Glomerular visceral epithelial cell (primary cell): ENCODE measurements around the gene ANGEL1.

Experiments used
- DNase-seq: peaks from one replicate; pipeline ENCODE4 v3.0.0-alpha.2; 2016; ENCODE audit errors: extremely low spot score

The ANGEL1 gene, protein sequence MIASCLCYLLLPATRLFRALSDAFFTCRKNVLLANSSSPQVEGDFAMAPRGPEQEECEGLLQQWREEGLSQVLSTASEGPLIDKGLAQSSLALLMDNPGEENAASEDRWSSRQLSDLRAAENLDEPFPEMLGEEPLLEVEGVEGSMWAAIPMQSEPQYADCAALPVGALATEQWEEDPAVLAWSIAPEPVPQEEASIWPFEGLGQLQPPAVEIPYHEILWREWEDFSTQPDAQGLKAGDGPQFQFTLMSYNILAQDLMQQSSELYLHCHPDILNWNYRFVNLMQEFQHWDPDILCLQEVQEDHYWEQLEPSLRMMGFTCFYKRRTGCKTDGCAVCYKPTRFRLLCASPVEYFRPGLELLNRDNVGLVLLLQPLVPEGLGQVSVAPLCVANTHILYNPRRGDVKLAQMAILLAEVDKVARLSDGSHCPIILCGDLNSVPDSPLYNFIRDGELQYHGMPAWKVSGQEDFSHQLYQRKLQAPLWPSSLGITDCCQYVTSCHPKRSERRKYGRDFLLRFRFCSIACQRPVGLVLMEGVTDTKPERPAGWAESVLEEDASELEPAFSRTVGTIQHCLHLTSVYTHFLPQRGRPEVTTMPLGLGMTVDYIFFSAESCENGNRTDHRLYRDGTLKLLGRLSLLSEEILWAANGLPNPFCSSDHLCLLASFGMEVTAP

GRCh38 chr14:76812422-76813383 lies at the start of gene ANGEL1:
TSS of gene ANGEL1 (minus strand) at chr14:76812882. CDS start at chr14:76812827, 55 bp downstream.
- DNase-seq, result peak; percentile 96

GRCh38 chr14:76861574-76862255 lies 49.0 kb upstream of the ANGEL1 start:
- DNase-seq, result no peak

GRCh38 chr14:76856769-76857168 lies 44.1 kb upstream of the ANGEL1 start:
- DNase-seq, result no peak

GRCh38 chr14:76855066-76855465 lies 42.4 kb upstream of the ANGEL1 start:
- DNase-seq, result no peak

DNA sequence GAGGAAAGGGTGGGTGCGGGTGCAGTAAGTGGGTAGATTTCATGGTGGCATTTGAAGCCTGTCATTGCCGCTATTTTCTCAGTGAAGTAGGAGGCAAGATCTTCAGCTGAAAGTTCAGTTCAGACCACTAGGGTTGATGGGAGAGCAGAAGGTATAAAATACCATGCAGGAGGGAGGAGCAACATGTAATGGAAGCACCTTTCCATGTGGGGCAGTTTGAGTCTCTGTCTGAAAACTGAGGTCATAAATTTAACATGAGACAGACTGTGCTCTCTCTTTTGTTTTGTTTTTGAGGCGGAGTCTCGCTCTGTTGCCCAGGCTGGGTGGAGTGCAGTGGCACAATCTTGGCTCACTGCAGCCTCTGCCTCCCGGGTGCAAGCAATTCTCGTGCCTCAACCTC lies 36.2 kb upstream of the ANGEL1 start:
- no peak for DNase-seq

DNA sequence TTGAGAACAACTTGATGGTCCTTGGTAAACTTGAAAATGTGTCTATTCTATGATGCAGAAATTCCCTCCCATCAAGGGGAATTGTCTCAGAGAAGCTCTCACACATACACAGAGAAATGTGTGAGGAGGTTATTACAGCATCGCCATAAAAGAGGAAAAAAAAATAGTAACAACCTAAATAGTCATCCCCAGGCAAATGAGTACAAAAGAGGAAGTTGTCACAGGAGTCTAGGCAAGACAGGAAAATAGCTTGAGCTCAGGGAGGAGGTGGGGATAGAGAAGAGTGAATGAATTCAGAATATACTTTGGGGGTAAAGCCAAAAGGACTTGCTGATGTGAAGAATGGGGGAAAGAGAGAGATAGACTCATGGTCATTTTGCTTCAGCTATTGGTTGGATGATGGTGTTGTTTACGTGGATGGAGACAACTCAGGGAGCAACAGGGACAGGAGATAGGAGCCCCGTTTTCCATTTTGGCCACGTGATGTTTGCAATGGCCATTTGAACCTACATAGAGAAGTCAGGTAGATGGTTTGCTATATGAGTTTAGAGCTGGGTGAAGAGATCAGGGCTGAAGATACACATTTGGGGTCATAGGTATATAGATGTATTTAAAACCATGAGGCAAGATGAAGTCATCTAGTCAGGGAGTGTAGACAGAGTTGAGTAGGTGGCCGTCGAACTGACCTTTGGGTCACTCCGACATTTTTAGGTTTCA lies 33.8 kb upstream of the ANGEL1 start:
- DNase-seq, result no peak

- no peak for DNase-seq
Observed at GRCh38 chr14:76844223-76844622, 31.5 kb upstream of the ANGEL1 start.

GRCh38 chr14:76842414-76842813 lies 29.7 kb upstream of the ANGEL1 start:
- DNase-seq, result no peak

DNA sequence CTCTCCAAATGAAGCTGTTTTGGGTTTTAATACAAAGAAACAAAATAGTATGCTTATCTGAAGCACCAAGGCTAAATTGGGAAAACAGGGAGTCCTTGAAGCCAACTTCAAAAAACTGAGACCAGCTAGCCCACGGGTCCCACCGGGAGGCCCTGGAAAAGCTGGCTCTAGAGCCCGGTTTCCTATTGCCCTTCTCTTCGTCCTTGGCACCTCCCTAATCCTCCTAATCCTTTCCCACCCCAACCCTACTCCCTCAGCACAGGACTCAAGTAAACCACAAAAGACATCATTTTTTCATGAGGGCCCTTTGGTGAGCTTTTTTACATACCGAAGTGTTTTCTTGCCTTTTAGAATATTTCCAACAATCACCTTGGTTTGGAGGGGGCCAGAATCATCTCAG lies 24.8 kb upstream of the ANGEL1 start:
- DNase-seq, result no peak

DNA sequence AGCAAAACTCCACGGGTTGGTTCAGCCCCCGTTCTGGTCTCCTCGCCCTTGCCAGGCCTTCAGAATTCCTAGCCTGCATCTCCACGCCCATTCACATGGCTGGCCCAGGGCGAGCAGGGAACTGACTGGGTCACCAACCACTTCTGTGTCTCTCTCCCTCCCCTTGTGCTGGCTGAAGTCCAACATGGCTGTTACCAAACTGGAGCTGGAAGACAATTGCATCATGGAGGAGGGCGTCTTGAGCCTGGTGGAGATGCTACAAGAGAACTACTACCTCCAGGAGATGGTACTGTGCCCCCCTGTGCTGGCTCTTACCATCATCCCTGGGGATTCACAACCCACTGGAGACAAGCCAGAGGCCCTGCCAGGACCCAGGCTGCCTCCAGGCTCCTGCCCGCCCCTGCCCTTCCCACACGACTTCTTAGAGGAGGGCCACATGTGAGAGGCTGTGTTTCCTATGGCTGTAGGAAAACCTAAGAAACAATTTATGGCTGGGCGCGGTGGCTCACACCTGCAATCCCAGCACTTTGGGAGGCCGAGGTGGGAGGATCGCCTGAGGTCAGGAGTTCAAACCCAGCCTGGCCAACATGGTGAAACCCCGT lies 23.4 kb upstream of the ANGEL1 start:
- DNase-seq, result no peak

- DNase-seq, result no peak
Observed at GRCh38 chr14:76834241-76834661, 21.6 kb upstream of the ANGEL1 start.

GRCh38 chr14:76833011-76833410 lies 20.3 kb upstream of the ANGEL1 start:
- no peak for DNase-seq

DNA sequence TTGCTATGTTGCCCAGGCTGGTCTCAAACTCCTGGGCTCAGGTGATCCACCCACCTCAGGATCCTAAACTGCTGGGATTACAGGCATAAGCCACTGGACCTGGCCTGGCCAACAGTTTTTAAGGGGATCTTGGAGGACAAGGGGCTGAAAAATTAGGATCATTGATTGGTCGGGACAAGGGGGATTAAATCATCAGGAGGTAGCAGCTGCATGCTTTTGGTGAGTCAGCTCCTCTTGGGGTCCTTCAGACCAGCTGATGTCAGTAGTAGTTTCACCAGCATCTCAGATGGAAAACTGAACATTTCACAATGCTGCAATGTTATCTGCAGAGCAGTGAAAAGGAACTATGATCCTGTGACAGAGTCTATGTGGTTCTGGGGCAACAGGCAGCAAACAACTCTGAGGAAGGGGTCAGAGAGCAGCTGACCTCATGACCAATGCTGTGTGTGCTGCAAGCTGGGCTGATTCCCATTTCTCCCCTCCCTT lies 19.9 kb upstream of the ANGEL1 start:
- no peak for DNase-seq

GRCh38 chr14:76830556-76830955 lies 17.9 kb upstream of the ANGEL1 start:
- no peak for DNase-seq

DNA sequence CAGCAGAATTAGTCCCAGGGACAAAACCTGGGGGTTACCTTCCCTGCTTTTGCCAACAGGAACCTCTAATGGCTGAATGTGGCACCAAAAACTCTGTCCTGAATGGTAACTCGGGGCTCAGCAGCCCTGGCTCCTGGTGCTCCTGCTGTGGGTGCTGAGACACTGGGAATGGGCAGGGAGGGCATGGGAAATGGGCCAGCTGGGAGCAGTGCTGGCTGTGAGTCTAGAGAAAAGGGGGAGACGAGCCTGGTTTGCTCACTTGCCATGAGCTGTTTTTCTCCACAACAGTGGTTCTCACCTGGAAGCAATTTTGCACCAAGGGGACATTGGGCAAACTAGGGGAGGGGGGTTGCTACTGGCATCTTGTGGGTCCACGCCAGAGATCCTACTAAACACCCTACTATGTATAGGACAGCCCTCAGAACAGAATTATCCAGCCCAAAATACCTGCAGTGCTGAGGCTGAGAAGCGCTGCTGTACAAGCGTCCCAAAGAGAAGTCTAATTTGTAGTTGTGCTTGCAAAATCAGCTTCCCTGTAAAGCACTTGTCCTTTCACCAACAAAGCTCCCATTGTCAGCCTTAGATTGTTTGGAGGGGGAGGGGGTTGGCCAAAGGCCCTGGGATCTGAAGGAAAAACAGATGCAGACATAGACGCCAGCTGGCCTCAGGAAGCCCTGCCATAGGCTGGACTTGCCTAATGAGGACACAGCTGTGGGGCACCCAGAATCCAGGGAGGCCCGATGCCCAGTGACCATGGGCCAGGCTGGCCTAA lies 17.2 kb upstream of the ANGEL1 start:
- no peak for DNase-seq

DNA sequence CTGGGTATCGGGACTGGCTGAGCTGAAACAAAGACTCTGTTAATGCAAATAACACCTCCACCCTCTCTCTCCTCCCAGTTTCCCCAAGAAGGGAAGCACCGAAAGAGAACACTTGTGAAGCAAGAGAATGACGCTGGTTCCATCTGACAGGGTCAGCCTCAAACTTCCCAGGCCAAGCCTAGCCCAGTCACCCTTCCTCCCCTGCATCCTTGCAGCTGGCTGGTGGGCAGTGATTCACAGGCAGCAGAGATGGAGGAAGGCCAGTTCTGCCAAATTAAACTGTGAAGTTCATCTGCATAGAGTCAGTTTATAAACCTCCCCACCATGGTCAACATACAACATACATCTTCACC lies 16.3 kb upstream of the ANGEL1 start:
- DNase-seq, result no peak

DNA sequence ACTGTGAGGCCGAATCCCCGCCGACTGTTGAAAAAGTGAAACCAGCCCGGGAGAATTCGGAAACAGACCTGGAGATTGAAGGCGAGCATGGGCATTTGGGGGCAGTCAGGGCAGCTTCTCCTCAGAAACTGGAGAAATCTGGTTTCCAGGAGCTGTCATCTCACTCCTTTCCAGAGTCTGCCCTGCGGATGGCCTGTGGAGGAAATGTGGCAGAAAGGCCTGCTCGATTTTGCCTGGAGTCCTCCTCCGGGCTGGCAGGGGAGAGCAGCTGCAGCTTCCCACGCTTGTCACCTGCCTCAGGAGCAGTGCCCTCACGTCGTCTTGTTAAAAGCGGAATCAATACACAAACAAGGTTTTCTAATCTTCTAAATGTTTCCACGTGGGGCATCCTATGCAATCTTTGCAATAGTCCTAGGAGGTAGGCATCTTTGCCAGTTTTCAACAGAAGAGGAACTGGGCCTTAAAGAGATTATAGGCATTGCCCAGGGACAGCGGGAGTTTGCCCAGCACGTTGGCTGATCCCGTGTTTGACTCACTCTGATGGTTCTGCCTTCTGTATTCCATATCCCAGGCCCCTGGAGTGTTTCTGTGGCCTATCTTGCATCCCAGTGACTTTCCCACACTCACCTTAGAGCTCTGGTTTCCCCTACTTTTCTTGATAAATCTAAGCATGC lies 15.8 kb upstream of the ANGEL1 start:
- no peak for DNase-seq

DNA sequence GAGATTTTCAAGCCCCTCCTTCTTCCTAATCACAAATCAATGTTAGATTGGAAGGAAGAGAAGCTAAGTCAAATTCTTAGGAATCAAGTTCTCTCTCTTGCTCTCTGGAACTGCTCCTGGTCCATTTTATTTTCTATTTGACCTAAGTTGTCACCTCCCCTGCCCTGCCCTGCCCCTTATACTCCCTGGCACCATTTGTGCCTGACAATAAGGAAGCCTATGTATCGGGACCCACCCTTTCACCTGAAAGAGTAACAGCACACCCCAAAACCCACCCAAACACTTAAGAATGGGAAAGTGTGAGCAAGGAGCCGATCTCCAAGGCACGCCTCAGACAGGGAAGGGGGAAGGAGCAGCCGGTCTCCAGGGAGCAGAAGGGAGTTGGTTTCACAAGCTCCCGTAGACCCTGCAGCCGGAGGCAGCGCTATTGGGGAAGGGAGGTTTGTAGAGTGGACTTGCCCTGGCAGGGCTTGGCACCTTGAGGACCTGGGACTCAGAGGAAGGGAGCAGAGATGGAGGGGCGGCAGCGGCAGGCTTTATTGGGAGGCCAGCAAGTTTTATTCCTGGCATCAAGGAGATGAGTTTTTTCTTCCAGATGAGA lies 15.1 kb upstream of the ANGEL1 start:
- DNase-seq, result no peak

DNA sequence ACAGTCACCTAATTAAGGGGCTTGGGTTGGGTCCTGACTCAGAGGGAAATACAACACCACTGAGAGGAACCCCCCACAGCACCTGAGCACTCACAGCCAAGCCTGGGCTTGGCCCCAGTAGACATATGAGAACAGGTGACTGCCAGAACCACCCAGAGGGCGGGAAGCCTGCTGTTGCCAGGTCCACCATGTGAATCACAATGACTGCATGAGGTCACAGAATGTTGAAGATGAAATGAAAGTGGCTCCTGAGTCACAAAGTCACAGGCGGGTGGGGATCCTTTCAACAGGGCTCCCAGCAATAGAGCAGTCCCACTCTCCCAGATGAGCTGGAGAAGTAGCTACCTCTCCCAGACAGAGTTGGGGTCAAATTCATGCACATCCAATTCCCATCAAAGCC lies 13.4 kb upstream of the ANGEL1 start, which contains the start of gene LRRC74A:
Gene LRRC74A, plus strand, starts transcription at position 287 of the 400 bp plus-strand sequence. CDS start 290 bp downstream, outside the sequence.
- no peak for DNase-seq
